K562 (cell line): ENCODE results near the gene PRM1. TPM values are rescaled to one million over a fixed set of nuclear protein-coding genes. Genes with fewer than 3 reads are reported as not detected.

Experiments used
- ADNP ChIP-seq: fragments of 200-800 bp; sonication (Bioruptor generic); IDR thresholded peaks from 2 replicates; pipeline ENCODE4 v1.6.1; 2016; ENCODE audit warnings: missing genetic modification characterization, missing compliant biosample characterization
- CHD1 ChIP-seq: fragments of 200-600 bp; sonication (generic); IDR thresholded peaks from one replicate; pipeline ENCODE4 v1.6.1; 2012; ENCODE audit warnings: mild to moderate bottlenecking, moderate library complexity, low read length, inconsistent platforms
- LEF1 ChIP-seq: fragments of 450-650 bp; IDR thresholded peaks from 2 replicates; pipeline ENCODE4 v1.6.1; 2016; ENCODE audit warnings: mild to moderate bottlenecking
- MAZ ChIP-seq, 2 experiments: fragments of 450-650 bp in 1 of 2; sonication (generic) in 1 of 2; formaldehyde crosslinking; IDR thresholded peaks in 1 of 2; conservative IDR thresholded peaks in 1 of 2; 2 replicates each; pipeline versions ENCODE4 v1.4.0 to v1.5.0; 2020; ENCODE audit warnings: mild to moderate bottlenecking in 1 of 2, missing genetic modification reagents in 1 of 2
- NCOR1 ChIP-seq: fragments of 450-650 bp; IDR thresholded peaks from 2 replicates; pipeline ENCODE4 v1.6.1; 2016; ENCODE audit warnings: mild to moderate bottlenecking, moderate library complexity
- NFE2 ChIP-seq: IDR thresholded peaks from 2 replicates; pipeline ENCODE4 v1.6.1; 2014; ENCODE audit warnings: antibody characterized with exemption, low read depth
- RHOXF2B ChIP-seq: fragments of 250-450 bp; sonication (Bioruptor Pico); conservative IDR thresholded peaks from 2 replicates; pipeline ENCODE4 v1.5.1; 2021
- TEAD4 ChIP-seq, 2 experiments: sonication (generic) in 1 of 2; formaldehyde crosslinking in 1 of 2; IDR thresholded peaks; 2 replicates each; pipeline versions ENCODE4 v1.6.1 to v1.8.0; 2012 to 2022; ENCODE audit warnings: borderline replicate concordance in 1 of 2, inconsistent platforms in 1 of 2, low read length in 1 of 2, mild to moderate bottlenecking in 1 of 2, missing genetic modification reagents in 1 of 2
- XRCC3 ChIP-seq: fragments of 450-650 bp; IDR thresholded peaks from 2 replicates; pipeline ENCODE4 v1.6.1; 2017; ENCODE audit warnings: mild to moderate bottlenecking, moderate library complexity
- ZNF57 ChIP-seq: fragments of 450-650 bp; formaldehyde crosslinking; IDR thresholded peaks from 2 replicates; pipeline ENCODE4 v1.4.0; 2020; ENCODE audit warnings: mild to moderate bottlenecking, moderate library complexity
- ZNF696 ChIP-seq: fragments of 250-450 bp; sonication (Bioruptor Pico); conservative IDR thresholded peaks from 2 replicates; pipeline ENCODE4 v1.4.0; 2020; ENCODE audit warnings: mild to moderate bottlenecking, moderate library complexity
- ZNF76 ChIP-seq: fragments of 250-450 bp; sonication (Bioruptor Pico); IDR thresholded peaks from 2 replicates; pipeline ENCODE4 v1.4.0; 2020; ENCODE audit warnings: mild to moderate bottlenecking, moderate library complexity, borderline replicate concordance
- polyA plus RNA-seq, 8 experiments: library from polyadenylated mRNA; depleted of rRNA in 4 of 8; stranded (reverse) in 5 of 8; unstranded in 3 of 8; fragments of >200 nt; fragmentation: Nextera tagmentation in 2 of 8; fragmentation: Illumina TruSeq in 1 of 8; extraction: Ambion mirVana in 2 of 8; extraction: Trizol in 1 of 8; gene quantifications; 2 replicates each; pipeline versions ENCODE4 v1.2.1 to v1.2.3, GENCODE V29; 2011 to 2014; ENCODE audit warnings: inconsistent platforms in 1 of 8, missing spikeins in 1 of 8
- total RNA-seq, 7 experiments: library from RNA; depleted of rRNA in 6 of 7; stranded (reverse); fragments of >200 nt in 6 of 7; fragmentation: Illumina TruSeq in 2 of 7; extraction: Trizol in 2 of 7; gene quantifications; 2 replicates each; pipeline versions ENCODE4 v1.2.1 to v1.2.3, GENCODE V29; 2011 to 2021; ENCODE audit warnings: low replicate concordance in 1 of 7
- TF ChIP-seq, protein P1 (sequence below): fragments of 450-650 bp; formaldehyde crosslinking; IDR thresholded peaks from 2 replicates; pipeline ENCODE4 v1.4.0; 2020; ENCODE audit warnings: mild to moderate bottlenecking, moderate library complexity
- TF ChIP-seq, protein P2 (sequence below): fragments of 250-450 bp; sonication (Bioruptor Pico); IDR thresholded peaks from 2 replicates; pipeline ENCODE4 v1.8.0; 2022; ENCODE audit warnings: inconsistent platforms, mild to moderate bottlenecking, moderate library complexity, borderline replicate concordance
- TF ChIP-seq, protein P3 (sequence below): fragments of 250-450 bp; sonication (Bioruptor Pico); IDR thresholded peaks from 2 replicates; pipeline ENCODE4 v1.9.0; 2021; ENCODE audit warnings: mild to moderate bottlenecking, inconsistent platforms
- TF ChIP-seq, protein P4 (sequence below): fragments of 450-650 bp; IDR thresholded peaks from 2 replicates; pipeline ENCODE4 v1.6.1; 2016; ENCODE audit warnings: borderline replicate concordance
- TF ChIP-seq, protein P5 (sequence below), 2 experiments: fragments of 200-800 bp in 1 of 2; sonication (Bioruptor generic) in 1 of 2; sonication (generic) in 1 of 2; formaldehyde crosslinking in 1 of 2; IDR thresholded peaks in 1 of 2; conservative IDR thresholded peaks in 1 of 2; 2 replicates each; pipeline versions ENCODE4 v1.5.0 to v1.6.1; 2016 to 2020; ENCODE audit warnings: missing compliant biosample characterization in 1 of 2, missing genetic modification characterization in 1 of 2, missing genetic modification reagents in 1 of 2
- TF ChIP-seq, protein P6 (sequence below): sonication (generic); formaldehyde crosslinking; IDR thresholded peaks from 2 replicates; pipeline ENCODE4 v1.8.1; 2023; ENCODE audit warnings: mild to moderate bottlenecking, missing genetic modification reagents

PRM1 gene
- total and polyA plus RNA-seq, 9 of the 15 experiments (the other 6 are each of a cell fraction or from before 2014, with no cell fraction given) = not detected

DNA sequence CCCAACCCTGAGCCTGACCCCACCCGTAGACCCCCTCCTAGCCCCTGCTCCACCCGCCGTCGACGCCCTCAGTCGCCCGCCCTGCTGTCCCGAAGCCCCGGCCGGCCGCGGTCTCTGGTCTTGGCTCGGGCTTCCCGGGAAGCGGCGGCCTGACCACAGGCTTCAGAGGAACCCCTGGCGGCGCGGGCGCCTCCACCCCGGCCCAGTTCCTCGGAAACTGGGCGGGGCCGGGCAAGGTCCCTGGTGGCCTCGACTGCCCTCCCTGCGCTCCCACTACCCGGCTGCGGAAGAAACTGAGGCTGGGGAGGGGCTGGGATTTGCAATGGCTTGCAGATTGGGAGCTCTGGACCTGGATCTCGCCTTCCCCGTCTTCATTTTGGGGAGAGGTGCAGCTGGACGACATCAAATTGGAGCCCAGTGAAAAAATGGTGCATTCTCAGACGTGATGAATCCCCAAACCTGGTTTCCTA, 24.4 kb downstream of the PRM1 start (continued):
- TF ChIP-seq, protein P1, sequence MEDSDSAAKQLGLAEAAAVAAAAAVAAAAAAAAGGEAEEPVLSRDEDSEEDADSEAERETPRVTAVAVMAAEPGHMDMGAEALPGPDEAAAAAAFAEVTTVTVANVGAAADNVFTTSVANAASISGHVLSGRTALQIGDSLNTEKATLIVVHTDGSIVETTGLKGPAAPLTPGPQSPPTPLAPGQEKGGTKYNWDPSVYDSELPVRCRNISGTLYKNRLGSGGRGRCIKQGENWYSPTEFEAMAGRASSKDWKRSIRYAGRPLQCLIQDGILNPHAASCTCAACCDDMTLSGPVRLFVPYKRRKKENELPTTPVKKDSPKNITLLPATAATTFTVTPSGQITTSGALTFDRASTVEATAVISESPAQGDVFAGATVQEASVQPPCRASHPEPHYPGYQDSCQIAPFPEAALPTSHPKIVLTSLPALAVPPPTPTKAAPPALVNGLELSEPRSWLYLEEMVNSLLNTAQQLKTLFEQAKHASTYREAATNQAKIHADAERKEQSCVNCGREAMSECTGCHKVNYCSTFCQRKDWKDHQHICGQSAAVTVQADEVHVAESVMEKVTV (CRISPR knock-in tag) = no peak
- no peak for TF ChIP-seq LEF1
- no peak for TF ChIP-seq NFE2
- TF ChIP-seq XRCC3 = no peak
- TF ChIP-seq MAZ (CRISPR knock-in tag; conservative IDR thresholded peaks at IDR 0.05 in 1 of 2, IDR thresholded peaks at IDR 0.05 in 1 of 2) = no peak
- TF ChIP-seq, protein P2, sequence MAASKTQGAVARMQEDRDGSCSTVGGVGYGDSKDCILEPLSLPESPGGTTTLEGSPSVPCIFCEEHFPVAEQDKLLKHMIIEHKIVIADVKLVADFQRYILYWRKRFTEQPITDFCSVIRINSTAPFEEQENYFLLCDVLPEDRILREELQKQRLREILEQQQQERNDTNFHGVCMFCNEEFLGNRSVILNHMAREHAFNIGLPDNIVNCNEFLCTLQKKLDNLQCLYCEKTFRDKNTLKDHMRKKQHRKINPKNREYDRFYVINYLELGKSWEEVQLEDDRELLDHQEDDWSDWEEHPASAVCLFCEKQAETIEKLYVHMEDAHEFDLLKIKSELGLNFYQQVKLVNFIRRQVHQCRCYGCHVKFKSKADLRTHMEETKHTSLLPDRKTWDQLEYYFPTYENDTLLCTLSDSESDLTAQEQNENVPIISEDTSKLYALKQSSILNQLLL (CRISPR knock-in tag) = no peak
- TF ChIP-seq RHOXF2B (CRISPR knock-in tag) = no peak
- peak; percentile 18 for TF ChIP-seq CHD1
- TF ChIP-seq ADNP (tag) = no peak
- TF ChIP-seq ZNF57 (CRISPR knock-in tag) = no peak
- TF ChIP-seq NCOR1 = no peak
- no peak for TF ChIP-seq ZNF696 (CRISPR knock-in tag)
- no peak for TF ChIP-seq TEAD4 (IDR thresholded peaks at IDR 0.05; ENCODE audit: low read length)
- TF ChIP-seq TEAD4 (CRISPR knock-in tag; IDR thresholded peaks at IDR 0.05; ENCODE audit: borderline replicate concordance) = no peak
- TF ChIP-seq, protein P3, sequence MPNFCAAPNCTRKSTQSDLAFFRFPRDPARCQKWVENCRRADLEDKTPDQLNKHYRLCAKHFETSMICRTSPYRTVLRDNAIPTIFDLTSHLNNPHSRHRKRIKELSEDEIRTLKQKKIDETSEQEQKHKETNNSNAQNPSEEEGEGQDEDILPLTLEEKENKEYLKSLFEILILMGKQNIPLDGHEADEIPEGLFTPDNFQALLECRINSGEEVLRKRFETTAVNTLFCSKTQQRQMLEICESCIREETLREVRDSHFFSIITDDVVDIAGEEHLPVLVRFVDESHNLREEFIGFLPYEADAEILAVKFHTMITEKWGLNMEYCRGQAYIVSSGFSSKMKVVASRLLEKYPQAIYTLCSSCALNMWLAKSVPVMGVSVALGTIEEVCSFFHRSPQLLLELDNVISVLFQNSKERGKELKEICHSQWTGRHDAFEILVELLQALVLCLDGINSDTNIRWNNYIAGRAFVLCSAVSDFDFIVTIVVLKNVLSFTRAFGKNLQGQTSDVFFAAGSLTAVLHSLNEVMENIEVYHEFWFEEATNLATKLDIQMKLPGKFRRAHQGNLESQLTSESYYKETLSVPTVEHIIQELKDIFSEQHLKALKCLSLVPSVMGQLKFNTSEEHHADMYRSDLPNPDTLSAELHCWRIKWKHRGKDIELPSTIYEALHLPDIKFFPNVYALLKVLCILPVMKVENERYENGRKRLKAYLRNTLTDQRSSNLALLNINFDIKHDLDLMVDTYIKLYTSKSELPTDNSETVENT = 0 out of 2 replicates have a peak, but pooled peaks have one; percentile 20
- TF ChIP-seq, protein P4, sequence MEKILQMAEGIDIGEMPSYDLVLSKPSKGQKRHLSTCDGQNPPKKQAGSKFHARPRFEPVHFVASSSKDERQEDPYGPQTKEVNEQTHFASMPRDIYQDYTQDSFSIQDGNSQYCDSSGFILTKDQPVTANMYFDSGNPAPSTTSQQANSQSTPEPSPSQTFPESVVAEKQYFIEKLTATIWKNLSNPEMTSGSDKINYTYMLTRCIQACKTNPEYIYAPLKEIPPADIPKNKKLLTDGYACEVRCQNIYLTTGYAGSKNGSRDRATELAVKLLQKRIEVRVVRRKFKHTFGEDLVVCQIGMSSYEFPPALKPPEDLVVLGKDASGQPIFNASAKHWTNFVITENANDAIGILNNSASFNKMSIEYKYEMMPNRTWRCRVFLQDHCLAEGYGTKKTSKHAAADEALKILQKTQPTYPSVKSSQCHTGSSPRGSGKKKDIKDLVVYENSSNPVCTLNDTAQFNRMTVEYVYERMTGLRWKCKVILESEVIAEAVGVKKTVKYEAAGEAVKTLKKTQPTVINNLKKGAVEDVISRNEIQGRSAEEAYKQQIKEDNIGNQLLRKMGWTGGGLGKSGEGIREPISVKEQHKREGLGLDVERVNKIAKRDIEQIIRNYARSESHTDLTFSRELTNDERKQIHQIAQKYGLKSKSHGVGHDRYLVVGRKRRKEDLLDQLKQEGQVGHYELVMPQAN = peak; percentile 68; the same call in 1 of the 2 replicates
- TF ChIP-seq, protein P5, sequence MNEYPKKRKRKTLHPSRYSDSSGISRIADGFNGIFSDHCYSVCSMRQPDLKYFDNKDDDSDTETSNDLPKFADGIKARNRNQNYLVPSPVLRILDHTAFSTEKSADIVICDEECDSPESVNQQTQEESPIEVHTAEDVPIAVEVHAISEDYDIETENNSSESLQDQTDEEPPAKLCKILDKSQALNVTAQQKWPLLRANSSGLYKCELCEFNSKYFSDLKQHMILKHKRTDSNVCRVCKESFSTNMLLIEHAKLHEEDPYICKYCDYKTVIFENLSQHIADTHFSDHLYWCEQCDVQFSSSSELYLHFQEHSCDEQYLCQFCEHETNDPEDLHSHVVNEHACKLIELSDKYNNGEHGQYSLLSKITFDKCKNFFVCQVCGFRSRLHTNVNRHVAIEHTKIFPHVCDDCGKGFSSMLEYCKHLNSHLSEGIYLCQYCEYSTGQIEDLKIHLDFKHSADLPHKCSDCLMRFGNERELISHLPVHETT (CRISPR knock-in tag; conservative IDR thresholded peaks at IDR 0.05 in 1 of 2, IDR thresholded peaks at IDR 0.05 in 1 of 2) = no peak
- TF ChIP-seq ZNF76 = no peak
- TF ChIP-seq, protein P6, sequence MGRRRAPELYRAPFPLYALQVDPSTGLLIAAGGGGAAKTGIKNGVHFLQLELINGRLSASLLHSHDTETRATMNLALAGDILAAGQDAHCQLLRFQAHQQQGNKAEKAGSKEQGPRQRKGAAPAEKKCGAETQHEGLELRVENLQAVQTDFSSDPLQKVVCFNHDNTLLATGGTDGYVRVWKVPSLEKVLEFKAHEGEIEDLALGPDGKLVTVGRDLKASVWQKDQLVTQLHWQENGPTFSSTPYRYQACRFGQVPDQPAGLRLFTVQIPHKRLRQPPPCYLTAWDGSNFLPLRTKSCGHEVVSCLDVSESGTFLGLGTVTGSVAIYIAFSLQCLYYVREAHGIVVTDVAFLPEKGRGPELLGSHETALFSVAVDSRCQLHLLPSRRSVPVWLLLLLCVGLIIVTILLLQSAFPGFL (CRISPR knock-in tag) = no peak
